ENCODE results near the gene MAST3. TPM values are rescaled to one million over a fixed set of nuclear protein-coding genes. Genes with fewer than 3 reads are reported as not detected.
A peak's percentile ranks its signal among the peaks of the same experiment; 100 is the strongest.

The MAST3 gene
- total and polyA plus RNA-seq, 7 donors: 2.6 to 16.3 (median 4.2) TPM

GRCh38 chr19:18196511-18196845, 98.9 kb downstream of the MAST3 start:
- DNase-seq: no peak
- H3K36me3 ChIP-seq: peaks cover 0 to 50% (median 8%) of the 10 kb centered on the region in 4 donors

GRCh38 chr19:18197306-18197705, 99.7 kb downstream of the MAST3 start:
- H3K4me1 ChIP-seq: peaks cover 0 to 22% (median 19%) of the 10 kb centered on the region in 4 donors
- intact Hi-C loops (cut with DNase I): no loop called here
- no peaks in the 10 kb centered on the region for H3K9me3 ChIP-seq
- no peak for DNase-seq
- 92 to 95% methylated on average over 18 of the region's 18 CpGs for WGBS, 2 donors
- H3K4me3 ChIP-seq: no peak overlapping the region
- no peaks in the 10 kb centered on the region for H3K27me3 ChIP-seq
- H3K36me3 ChIP-seq: peaks cover 0 to 58% (median 8%) of the 10 kb centered on the region in 4 donors
- TF ChIP-seq CTCF (IDR thresholded peaks at IDR 0.05): no peak
- TF ChIP-seq EP300 (IDR thresholded peaks at IDR 0.05): no peak
- peak overlapping the region in 1 of 4 donors; percentile 7 for H3K27ac ChIP-seq

More at GRCh38 chr19:18196511-18196845, 98.9 kb downstream of the MAST3 start:
- 82 to 93% methylated on average over 7 of the region's 7 CpGs for WGBS, 2 donors
- intact Hi-C loops (cut with DNase I): no loop called here
- H3K4me3 ChIP-seq: no peak overlapping the region
- peaks cover 0 to 30% (median 23%) of the 10 kb centered on the region in 4 donors for H3K4me1 ChIP-seq
- peak overlapping the region in 3 of 4 donors; percentile 94 to 98 (median 98) for H3K27ac ChIP-seq
- TF ChIP-seq POLR2AphosphoS5 (IDR thresholded peaks at IDR 0.05): no peak
- no peak for TF ChIP-seq CTCF (IDR thresholded peaks at IDR 0.05)
- TF ChIP-seq POLR2A (IDR thresholded peaks at IDR 0.05): no peak
- no peak for TF ChIP-seq EP300 (IDR thresholded peaks at IDR 0.05)
- H3K9me3 ChIP-seq: no peaks in the 10 kb centered on the region
- H3K27me3 ChIP-seq: no peaks in the 10 kb centered on the region

- H3K9me3 ChIP-seq: no peaks in the 10 kb centered on the region
- DNase-seq: no peak
- peaks cover 0 to 27% (median 26%) of the 10 kb centered on the region in 4 donors for H3K4me1 ChIP-seq
- 75 to 78% methylated on average over 6 of the region's 6 CpGs for WGBS, 2 donors
- H3K4me3 ChIP-seq: no peak overlapping the region
- H3K27me3 ChIP-seq: no peaks in the 10 kb centered on the region
- H3K36me3 ChIP-seq: peaks cover 0 to 59% (median 8%) of the 10 kb centered on the region in 4 donors
- TF ChIP-seq POLR2A (IDR thresholded peaks at IDR 0.05) (no peak), EP300 (IDR thresholded peaks at IDR 0.05) (no peak), POLR2AphosphoS5 (IDR thresholded peaks at IDR 0.05) (no peak), CTCF (IDR thresholded peaks at IDR 0.05) (no peak)
- intact Hi-C loops (cut with DNase I): no loop called here
- no peak overlapping the region for H3K27ac ChIP-seq
Measured at GRCh38 chr19:18197941-18198340, 100.4 kb downstream of the MAST3 start.

- Histone ChIP-seq H3K9me3 (no peaks in the 10 kb centered on the region), H3K36me3 (peaks cover 0 to 59% (median 8%) of the 10 kb centered on the region in 4 donors), H3K4me1 (peaks cover 0 to 31% (median 30%) of the 10 kb centered on the region in 4 donors), H3K27me3 (no peaks in the 10 kb centered on the region), H3K27ac (no peak overlapping the region), H3K4me3 (no peak overlapping the region)
- no peak for TF ChIP-seq CTCF (IDR thresholded peaks at IDR 0.05)
- TF ChIP-seq POLR2AphosphoS5 (IDR thresholded peaks at IDR 0.05): no peak
- TF ChIP-seq EP300 (IDR thresholded peaks at IDR 0.05): no peak
- no peak for TF ChIP-seq POLR2A (IDR thresholded peaks at IDR 0.05)
- intact Hi-C loops (cut with DNase I): no loop called here
- no peak for DNase-seq
- 93 to 94% methylated on average over 6 of the region's 6 CpGs for WGBS, 2 donors
Measured at GRCh38 chr19:18198374-18198773, 100.8 kb downstream of the MAST3 start.

Small RNA genes within 50 kb of the gene (small RNA-seq; reads per million reads assigned to genes)
- 0 reads per million in 3 donors for gene IFI30

Other genes with a start within 250 kb of the MAST3 start
- 1 to 10 TPM; 1.4 to 4.3 (median 1.7) TPM for gene JAK3, start 249.8 kb upstream of the MAST3 start, total RNA-seq
- gene JAK3, start 249.8 kb upstream of the MAST3 start, polyA plus RNA-seq: 10 to 100 TPM in 1 of 3 donors, 1 to 10 TPM in 1, under 1 TPM in 1; 0.46 to 22.0 (median 1.2) TPM
- 1,000 to 10,000 TPM; 1,686 to 2,372 (median 2,021) TPM for gene RPL18A, start 237.9 kb upstream of the MAST3 start, total RNA-seq
- gene RPL18A, start 237.9 kb upstream of the MAST3 start, polyA plus RNA-seq: 1,000 to 10,000 TPM; 3,119 to 3,945 (median 3,295) TPM
- not detected for gene SLC5A5, start 225.8 kb upstream of the MAST3 start, total RNA-seq
- under 1 TPM in 2 of 3 donors, not detected in 1; 0.13 to 0.60 TPM for gene SLC5A5, start 225.8 kb upstream of the MAST3 start, polyA plus RNA-seq
- 10 to 100 TPM; 52.8 to 86.4 (median 73.1) TPM for gene CCDC124, start 164.8 kb upstream of the MAST3 start, total RNA-seq
- gene CCDC124, start 164.8 kb upstream of the MAST3 start, polyA plus RNA-seq: 100 to 1,000 TPM in 1 of 3 donors, 10 to 100 TPM in 2; 72.8 to 126 (median 99.1) TPM
- under 1 TPM in 2 of 4 donors, not detected in 2; 0.33 to 0.55 TPM for gene KCNN1, start 130.7 kb upstream of the MAST3 start, total RNA-seq
- gene KCNN1, start 130.7 kb upstream of the MAST3 start, polyA plus RNA-seq: under 1 TPM in 1 of 3 donors, not detected in 2; 0.17 TPM
- 10 to 100 TPM; 34.5 to 54.2 (median 37.0) TPM for gene ARRDC2, start 89.6 kb upstream of the MAST3 start, total RNA-seq
- 10 to 100 TPM; 22.2 to 44.2 (median 36.5) TPM for gene ARRDC2, start 89.6 kb upstream of the MAST3 start, polyA plus RNA-seq
- gene IL12RB1, start 10.8 kb upstream of the MAST3 start, total RNA-seq: 1 to 10 TPM in 2 of 4 donors, under 1 TPM in 1, not detected in 1; 0.99 to 2.2 (median 1.4) TPM
- 1 to 10 TPM; 1.8 to 6.0 (median 5.9) TPM for gene IL12RB1, start 10.8 kb upstream of the MAST3 start, polyA plus RNA-seq
- 10 to 100 TPM in 2 of 4 donors, 1 to 10 TPM in 2; 7.8 to 18.0 (median 9.5) TPM for gene PIK3R2, start 55.4 kb downstream of the MAST3 start, total RNA-seq
- gene PIK3R2, start 55.4 kb downstream of the MAST3 start, polyA plus RNA-seq: 1 to 10 TPM; 1.8 to 8.7 (median 6.5) TPM
- gene IFI30, start 76.0 kb downstream of the MAST3 start, total RNA-seq: 10 to 100 TPM in 3 of 4 donors, 1 to 10 TPM in 1; 9.1 to 45.7 (median 44.5) TPM
- gene IFI30, start 76.0 kb downstream of the MAST3 start, polyA plus RNA-seq: 100 to 1,000 TPM in 2 of 3 donors, 10 to 100 TPM in 1; 96.7 to 412 (median 178) TPM
- gene MPV17L2, start 95.4 kb downstream of the MAST3 start, total RNA-seq: 10 to 100 TPM; 15.8 to 37.3 (median 26.2) TPM
- 10 to 100 TPM in 2 of 3 donors, 1 to 10 TPM in 1; 9.0 to 26.4 (median 12.0) TPM for gene MPV17L2, start 95.4 kb downstream of the MAST3 start, polyA plus RNA-seq
- gene RAB3A, start 106.3 kb downstream of the MAST3 start, total RNA-seq: 1 to 10 TPM in 3 of 4 donors, under 1 TPM in 1; 0.66 to 2.9 (median 2.2) TPM
- gene RAB3A, start 106.3 kb downstream of the MAST3 start, polyA plus RNA-seq: 1 to 10 TPM; 2.1 to 4.8 (median 4.2) TPM
- gene PDE4C, start 128.7 kb downstream of the MAST3 start, total RNA-seq: 1 to 10 TPM; 1.8 to 8.6 (median 4.5) TPM
- 1 to 10 TPM in 1 of 3 donors, not detected in 2; 4.0 TPM for gene PDE4C, start 128.7 kb downstream of the MAST3 start, polyA plus RNA-seq
- gene IQCN, start 176.7 kb downstream of the MAST3 start, total RNA-seq: 1 to 10 TPM; 1.4 to 5.8 (median 2.9) TPM
- gene IQCN, start 176.7 kb downstream of the MAST3 start, polyA plus RNA-seq: 1 to 10 TPM; 1.2 to 4.4 (median 3.4) TPM
- 100 to 1,000 TPM; 163 to 369 (median 230) TPM for gene JUND, start 183.8 kb downstream of the MAST3 start, total RNA-seq
- gene JUND, start 183.8 kb downstream of the MAST3 start, polyA plus RNA-seq: 100 to 1,000 TPM; 179 to 221 (median 180) TPM
- 100 to 1,000 TPM in 3 of 4 donors, 10 to 100 TPM in 1; 89.1 to 144 (median 119) TPM for gene LSM4, start 225.3 kb downstream of the MAST3 start, total RNA-seq
- 100 to 1,000 TPM; 214 to 285 (median 256) TPM for gene LSM4, start 225.3 kb downstream of the MAST3 start, polyA plus RNA-seq
- 10 to 100 TPM; 15.0 to 26.0 (median 16.6) TPM for gene PGPEP1, start 242.8 kb downstream of the MAST3 start, total RNA-seq
- 10 to 100 TPM; 14.4 to 36.9 (median 31.7) TPM for gene PGPEP1, start 242.8 kb downstream of the MAST3 start, polyA plus RNA-seq